ENCODE results near the gene CD96.
"Not testable (repeated sequence)": the region's sequence is repeated elsewhere in the genome, so short reads cannot be mapped to it uniquely, and the experiment has no call there.

CD96 gene

GRCh38 chr3:111617912-111618601 is 76.1 kb downstream of the CD96 start:
- in situ Hi-C loops (cut with HindIII; ENCODE audit: low sequenced_read_pairs) = loop anchor here (5.0 kb wide), 1 partner anchor 41 kb away; no protein-coding TSS in a partner anchor

GRCh38 chr3:111618945-111619344 is 76.9 kb downstream of the CD96 start:
- in situ Hi-C loops (cut with HindIII; ENCODE audit: low sequenced_read_pairs) = loop anchor here (5.0 kb wide), 1 partner anchor 42 kb away; no protein-coding TSS in a partner anchor

- in situ Hi-C loops (cut with HindIII; ENCODE audit: low sequenced_read_pairs) = loop anchor here (5.0 kb wide), 1 partner anchor 43 kb away; no protein-coding TSS in a partner anchor
These were observed 77.8 kb downstream of the CD96 start for GRCh38 chr3:111619833-111620232.

- in situ Hi-C loops (cut with HindIII; ENCODE audit: low sequenced_read_pairs) = no loop called here
These were observed 79.5 kb downstream of the CD96 start for GRCh38 chr3:111621535-111621934.

- in situ Hi-C loops (cut with HindIII; ENCODE audit: low sequenced_read_pairs) = no loop called here
These were observed 85.1 kb downstream of the CD96 start for GRCh38 chr3:111627092-111627491.

- in situ Hi-C loops (cut with HindIII; ENCODE audit: low sequenced_read_pairs) = not testable (repeated sequence)
These were observed 87.0 kb downstream of the CD96 start for GRCh38 chr3:111629018-111629417.

GRCh38 chr3:111630638-111631037 is 88.6 kb downstream of the CD96 start:
- in situ Hi-C loops (cut with HindIII; ENCODE audit: low sequenced_read_pairs) = not testable (repeated sequence)

- in situ Hi-C loops (cut with HindIII; ENCODE audit: low sequenced_read_pairs) = no loop called here
These were observed 93.4 kb downstream of the CD96 start for GRCh38 chr3:111635403-111635802.

GRCh38 chr3:111636366-111636885 is 94.4 kb downstream of the CD96 start:
- in situ Hi-C loops (cut with HindIII; ENCODE audit: low sequenced_read_pairs) = no loop called here

- in situ Hi-C loops (cut with HindIII; ENCODE audit: low sequenced_read_pairs) = no loop called here
These were observed 97.3 kb downstream of the CD96 start for GRCh38 chr3:111639316-111639715.

GRCh38 chr3:111648991-111649579 is 107.1 kb downstream of the CD96 start:
- in situ Hi-C loops (cut with HindIII; ENCODE audit: low sequenced_read_pairs) = no loop called here

- in situ Hi-C loops (cut with HindIII; ENCODE audit: low sequenced_read_pairs) = no loop called here
These were observed 108.6 kb downstream of the CD96 start for GRCh38 chr3:111650378-111651275.

GRCh38 chr3:111652492-111653180 is 110.6 kb downstream of the CD96 start:
- in situ Hi-C loops (cut with HindIII; ENCODE audit: low sequenced_read_pairs) = no loop called here

- in situ Hi-C loops (cut with HindIII; ENCODE audit: low sequenced_read_pairs) = no loop called here
These were observed 111.8 kb downstream of the CD96 start for GRCh38 chr3:111653766-111654165.

GRCh38 chr3:111662012-111662411 is 120.0 kb downstream of the CD96 start:
- in situ Hi-C loops (cut with HindIII; ENCODE audit: low sequenced_read_pairs) = no loop called here

- in situ Hi-C loops (cut with HindIII; ENCODE audit: low sequenced_read_pairs) = no loop called here
These were observed 120.9 kb downstream of the CD96 start for GRCh38 chr3:111662907-111663306.

GRCh38 chr3:111666041-111666735 is 124.2 kb downstream of the CD96 start:
- in situ Hi-C loops (cut with HindIII; ENCODE audit: low sequenced_read_pairs) = loop anchor here (5.0 kb wide), 1 partner anchor 89 kb away; no protein-coding TSS in a partner anchor

- in situ Hi-C loops (cut with HindIII; ENCODE audit: low sequenced_read_pairs) = loop anchor here (5.0 kb wide), 1 partner anchor 90 kb away; no protein-coding TSS in a partner anchor
These were observed 125.2 kb downstream of the CD96 start for GRCh38 chr3:111667170-111667569.

GRCh38 chr3:111667621-111668239 is 125.7 kb downstream of the CD96 start:
- in situ Hi-C loops (cut with HindIII; ENCODE audit: low sequenced_read_pairs) = loop anchor here (5.0 kb wide), 1 partner anchor 90 kb away; no protein-coding TSS in a partner anchor

Data from endothelial cell of hepatic sinusoid (primary cell).